Transverse colon (tissue), 4 donors: Measurements from ENCODE around the gene A1CF. TPM values are rescaled to one million over a fixed set of nuclear protein-coding genes. Genes with fewer than 3 reads are reported as not detected.

Source experiments
- DNase-seq: peaks from one replicate; pipeline ENCODE4 v3.0.0-alpha.2; 2019
- H3K27ac ChIP-seq, 4 donors: fragments of 200-600 bp; sonication (generic); 2 replicates each; pipeline ENCODE4 v1.5.1; 2016 to 2018; ENCODE audit warnings: inconsistent platforms in 4 of 4
- H3K27me3 ChIP-seq: fragments of 200-600 bp; sonication (generic); 2 replicates; pipeline ENCODE4 v1.5.1; 2017; ENCODE audit warnings: inconsistent platforms
- H3K36me3 ChIP-seq, 4 donors: fragments of 200-600 bp; sonication (generic); 2 replicates each; pipeline ENCODE4 v1.5.1; 2017 to 2019; ENCODE audit warnings: inconsistent platforms in 4 of 4
- H3K4me1 ChIP-seq, 4 donors: fragments of 200-600 bp; sonication (generic); 2 replicates each; pipeline ENCODE4 v1.5.1; 2017 to 2020; ENCODE audit warnings: inconsistent platforms in 4 of 4
- H3K4me3 ChIP-seq, 4 donors: fragments of 200-600 bp; sonication (generic); 1 replicate in 1 of 4; 2 replicates in 3 of 4; pipeline versions ENCODE4 v1.5.1 to v1.6.1; 2017 to 2019; ENCODE audit warnings: inconsistent platforms in 4 of 4
- H3K9me3 ChIP-seq, 2 donors: fragments of 200-600 bp; sonication (generic); 2 replicates each; pipeline ENCODE4 v1.5.1; 2017 to 2019; ENCODE audit warnings: inconsistent platforms in 2 of 2
- CTCF ChIP-seq, 5 experiments: fragments of 200-600 bp in 3 of 5; fragments of 450-650 bp in 2 of 5; sonication (generic) in 3 of 5; IDR thresholded peaks; 1 replicate in 2 of 5; 2 replicates in 3 of 5; pipeline ENCODE4 v1.5.1; 2016 to 2017; ENCODE audit warnings: antibody characterized with exemption in 5 of 5, inconsistent platforms in 3 of 5, mild to moderate bottlenecking in 2 of 5, moderate library complexity in 1 of 5
- EP300 ChIP-seq: sonication (generic); formaldehyde crosslinking; IDR thresholded peaks from one replicate; pipeline ENCODE4 v1.6.1; 2017; ENCODE audit warnings: antibody characterized with exemption, low read depth
- POLR2A ChIP-seq: fragments of 450-650 bp; IDR thresholded peaks from one replicate; pipeline ENCODE4 v1.6.1; 2016; ENCODE audit warnings: antibody characterized with exemption, mild to moderate bottlenecking, moderate library complexity
- POLR2AphosphoS5 ChIP-seq, 3 donors: sonication (generic); formaldehyde crosslinking; IDR thresholded peaks; one replicate each; pipeline ENCODE4 v1.6.1; 2016; ENCODE audit warnings: antibody characterized with exemption in 3 of 3
- WGBS, 2 donors: methylation state at CpG; one replicate each; pipeline ENCODE4 v1.1.5; 2018; ENCODE audit warnings: low coverage in 1 of 2; 5-methylcytosine and 5-hydroxymethylcytosine counted together
- in situ Hi-C, 4 donors: fragments of 200-750 bp; cut with MboI; loops; one replicate each; pipeline versions ENCODE4 v1.15.0 to v1.15.1; 2017; ENCODE audit warnings: low sequenced_read_pairs in 3 of 4, low pct_ligation_motif_present in 1 of 4, low pct_unique_long_range_greater_than_20kb in 1 of 4
- intact Hi-C: fragments of 100-400 bp; cut with DNase I; formaldehyde crosslinking; loops from one replicate; pipeline ENCODE4 v1.15.1; 2023; ENCODE audit warnings: low total_unique reads
- total RNA-seq, 4 donors: library from RNA; depleted of rRNA; stranded (reverse); fragments of >200 nt; gene quantifications; one replicate each; pipeline ENCODE4 v1.1.0, GENCODE V29; 2016

Gene A1CF
- total RNA-seq, 4 donors from 2014 or later, result 31.0 to 90.6 (median 63.4) TPM

DNA sequence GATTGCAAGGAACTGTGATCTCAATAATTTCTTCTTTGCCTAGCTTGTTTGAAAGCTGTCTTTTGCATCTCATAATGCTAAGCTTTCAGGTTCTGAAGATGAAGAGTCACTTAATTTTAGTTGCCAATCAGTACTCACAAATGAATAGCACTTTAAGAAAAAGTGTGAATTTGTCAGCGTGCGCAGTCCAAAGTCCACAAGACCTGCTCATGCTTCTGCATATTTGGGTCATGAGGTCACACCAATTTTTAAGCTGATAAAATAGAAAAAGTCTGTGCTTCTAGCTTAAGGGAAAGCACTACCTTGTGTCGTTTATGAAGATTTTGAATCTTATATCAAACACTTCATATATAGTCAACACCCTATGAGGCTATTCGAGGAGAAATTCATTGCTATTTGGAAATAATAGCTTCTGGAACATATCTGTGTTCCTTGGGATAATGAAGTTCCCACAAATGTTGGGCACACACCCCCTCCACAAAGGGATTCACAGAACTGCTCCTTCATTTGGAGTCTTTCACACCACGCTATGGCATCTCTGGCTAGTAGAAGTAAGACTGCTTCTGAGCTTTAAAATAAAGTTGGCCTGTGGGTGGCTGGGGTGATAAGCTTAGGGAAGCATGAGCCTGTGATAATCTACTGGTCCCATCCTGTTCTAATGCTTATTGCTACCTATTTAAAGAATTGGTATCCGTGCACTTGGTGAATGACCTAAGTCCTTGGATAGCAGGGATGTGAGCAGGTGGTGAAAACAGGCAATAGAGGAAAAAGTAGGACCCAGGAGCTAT is 33.3 kb downstream of the A1CF start:
- Histone ChIP-seq H3K27me3 (no peaks in the 10 kb centered on the region), H3K9me3 (no peaks in the 10 kb centered on the region), H3K36me3 (no peaks in the 10 kb centered on the region), H3K27ac (no peak overlapping the region), H3K4me1 (no peaks in the 10 kb centered on the region), H3K4me3 (no peak overlapping the region)
- intact Hi-C loops (no loop called here), in situ Hi-C loops (no loop called here)
- TF ChIP-seq POLR2A (no peak), CTCF (IDR thresholded peaks at IDR 0.05) (no peak), POLR2AphosphoS5 (IDR thresholded peaks at IDR 0.05) (no peak), EP300 (no peak)
- WGBS, 2 donors, result 78 to 91% methylated on average over 6 of the region's 6 CpGs
- DNase-seq, result no peak

GRCh38 chr10:50850578-50851230 is 34.7 kb downstream of the A1CF start:
- WGBS, 2 donors, result 70 to 72% methylated on average over 5 of the region's 5 CpGs
- TF ChIP-seq POLR2AphosphoS5 (IDR thresholded peaks at IDR 0.05), result no peak
- no peak for TF ChIP-seq CTCF (IDR thresholded peaks at IDR 0.05)
- TF ChIP-seq EP300, result no peak
- TF ChIP-seq POLR2A, result no peak
- no peak for DNase-seq
- Histone ChIP-seq H3K4me1 (no peaks in the 10 kb centered on the region), H3K36me3 (no peaks in the 10 kb centered on the region), H3K4me3 (no peak overlapping the region), H3K9me3 (no peaks in the 10 kb centered on the region), H3K27ac (no peak overlapping the region), H3K27me3 (no peaks in the 10 kb centered on the region)
- intact Hi-C loops, result no loop called here
- in situ Hi-C loops, result no loop called here

GRCh38 chr10:50846753-50847152 is 38.7 kb downstream of the A1CF start:
- H3K9me3 ChIP-seq, result no peaks in the 10 kb centered on the region
- H3K4me3 ChIP-seq, result no peak overlapping the region
- intact Hi-C loops, result no loop called here
- TF ChIP-seq POLR2AphosphoS5 (IDR thresholded peaks at IDR 0.05) (no peak), EP300 (no peak), CTCF (IDR thresholded peaks at IDR 0.05) (no peak)
- no peak for DNase-seq
- WGBS, 2 donors, result 78 to 100% methylated on average over 1 of the region's 1 CpG
- in situ Hi-C loops, result no loop called here
- H3K36me3 ChIP-seq, result no peaks in the 10 kb centered on the region
- no peak overlapping the region for H3K27ac ChIP-seq
- H3K27me3 ChIP-seq, result no peaks in the 10 kb centered on the region
- H3K4me1 ChIP-seq, result no peaks in the 10 kb centered on the region

DNA sequence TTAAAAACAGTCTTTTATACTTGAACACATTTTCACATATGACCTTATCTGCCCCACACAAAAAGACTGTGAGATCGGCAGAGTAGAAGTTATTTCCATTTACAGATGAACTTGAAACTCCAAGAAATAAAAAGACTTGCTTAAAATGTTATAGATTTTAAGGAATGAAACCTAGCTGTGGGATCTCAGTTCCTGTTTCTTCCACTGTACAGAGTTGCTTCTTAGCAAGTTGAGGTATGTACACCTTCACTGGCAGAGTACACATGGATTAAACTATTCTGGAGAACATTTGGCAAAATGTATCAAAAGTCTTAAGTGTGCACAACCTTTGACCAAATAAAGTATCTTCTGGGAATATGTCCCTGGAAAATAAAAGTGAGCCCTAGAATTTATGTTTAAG is 48.3 kb downstream of the A1CF start:
- no peak overlapping the region for H3K27ac ChIP-seq
- H3K9me3 ChIP-seq, result no peaks in the 10 kb centered on the region
- intact Hi-C loops (no loop called here), in situ Hi-C loops (no loop called here)
- TF ChIP-seq POLR2AphosphoS5 (IDR thresholded peaks at IDR 0.05) (no peak), POLR2A (no peak), EP300 (no peak), CTCF (IDR thresholded peaks at IDR 0.05) (no peak)
- 75 to 84% methylated on average over 1 of the region's 1 CpG for WGBS, 2 donors
- H3K4me3 ChIP-seq, result no peak overlapping the region
- no peak for DNase-seq
- no peaks in the 10 kb centered on the region for H3K4me1 ChIP-seq
- H3K27me3 ChIP-seq, result no peaks in the 10 kb centered on the region
- H3K36me3 ChIP-seq, result no peaks in the 10 kb centered on the region
